Measurements from ENCODE around the gene BANP. TPM values are rescaled to one million over a fixed set of nuclear protein-coding genes. Genes with fewer than 3 reads are reported as not detected.
"Not testable (repeated sequence)": the region's sequence is repeated elsewhere in the genome, so short reads cannot be mapped to it uniquely, and the experiment has no call there.

BANP gene
- total RNA-seq, 1 experiment from 2014 or later, result 37.2 TPM

DNA sequence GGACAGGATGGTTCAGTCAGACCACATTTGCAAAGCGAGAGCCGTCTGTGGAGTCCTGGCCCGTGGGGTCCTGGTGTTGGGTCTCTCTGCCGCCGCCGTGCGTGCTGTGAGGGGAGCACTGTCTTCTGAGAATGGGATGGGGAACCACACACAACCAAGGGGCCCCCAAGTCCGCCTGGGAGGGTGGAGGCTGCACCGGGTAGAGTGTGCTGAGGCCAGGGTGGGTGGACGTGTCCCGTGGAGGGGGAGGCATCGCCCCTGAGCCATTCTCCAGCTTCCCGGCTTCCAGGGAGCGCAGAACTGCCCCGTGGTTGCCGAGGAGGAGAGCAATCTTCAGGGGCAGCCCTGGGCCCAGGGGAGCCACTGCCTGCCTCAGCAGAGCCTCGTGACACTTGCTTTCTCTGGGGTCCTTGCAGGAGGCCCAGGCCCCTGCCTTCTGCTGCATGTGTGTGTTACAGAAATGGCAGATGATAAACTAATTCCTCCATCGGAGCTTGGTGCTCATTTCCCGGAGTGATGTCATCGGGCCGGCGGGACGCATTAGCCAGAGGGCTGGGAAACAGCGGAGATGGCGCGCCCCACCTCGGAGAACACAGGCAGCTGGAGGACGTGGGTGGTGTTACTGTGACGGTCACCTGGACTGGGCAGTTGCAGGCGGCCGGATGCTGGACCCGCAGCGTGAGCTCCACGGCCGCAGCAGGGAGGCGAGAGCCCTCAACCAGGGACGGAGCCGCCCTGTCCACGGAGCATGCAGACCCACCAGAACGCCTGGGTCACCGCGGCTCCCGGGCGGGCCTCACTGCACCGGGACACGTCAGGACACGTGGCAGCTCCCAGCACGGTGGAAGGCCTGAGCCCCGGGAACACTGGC is 168.9 kb downstream of the BANP start:
- RAD21 ChIA-PET (ENCODE audit: low non-redundant PET in 1 of 2, low total read pairs in 2 of 2, uncharacterized antibody in 2 of 2, unreplicated experiment in 2 of 2); H3K9ac ChIP-seq (ENCODE audit: low read length); H3K4me2 ChIP-seq (ENCODE audit: low read length); H3K9me2 ChIP-seq (ENCODE audit: insufficient read depth); CTCF ChIA-PET; H3K27ac ChIP-seq (ENCODE audit: low read depth, low read length); H3K36me3 ChIP-seq (ENCODE audit: control insufficient read depth in 1 of 2, insufficient read depth in 2 of 2, low read length in 2 of 2); H2AFZ ChIP-seq (ENCODE audit: low read depth, low read length, poor library complexity, severe bottlenecking); H3K27me3 ChIP-seq (ENCODE audit: insufficient read depth, low read length); intact Hi-C loops (cut with micrococcal nuclease); H3K4me3 ChIP-seq (replicated peaks in 1 of 2; ENCODE audit: low read depth in 1 of 2, low read length in 2 of 2); POLR2A ChIA-PET; ATAC-seq; BruUV-seq (replicated peaks); H3K79me2 ChIP-seq (ENCODE audit: insufficient read depth, low read length); DNase-seq (ENCODE audit: low read depth, low spot score); H3K9me3 ChIP-seq (ENCODE audit: control insufficient read depth in 1 of 2, insufficient read depth in 1 of 2, low read depth in 1 of 2, low read length in 2 of 2); H4K20me1 ChIP-seq (ENCODE audit: insufficient read depth): not testable (repeated sequence)
- peaks cover 0 to 11% of the 10 kb centered on the region in 2 experiments; a peak in 2 of 4 replicates for H3K4me1 ChIP-seq (ENCODE audit: control insufficient read depth in 1 of 2, insufficient read depth in 2 of 2, low read length in 2 of 2)

DNA sequence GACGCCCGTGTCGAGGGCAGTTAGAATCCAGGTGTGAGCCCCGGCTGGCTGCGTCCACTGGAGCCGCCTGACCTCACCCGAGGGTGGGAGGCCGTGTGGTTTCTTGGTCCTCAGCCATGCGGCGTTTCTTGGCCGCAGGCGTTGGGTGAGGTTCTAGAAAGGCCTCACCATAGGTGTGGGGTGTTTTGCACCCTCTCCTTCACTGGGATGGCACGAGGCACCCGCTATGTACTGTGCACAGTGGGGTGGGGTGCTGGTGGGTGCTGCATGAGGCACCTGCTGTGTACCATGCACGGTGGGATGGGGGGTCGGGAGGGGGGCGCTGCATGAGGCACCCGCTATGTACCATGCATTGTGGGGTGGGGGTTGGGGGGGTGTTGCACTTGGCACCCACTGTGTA is 169.6 kb downstream of the BANP start:
- BruUV-seq (replicated peaks), result no TSS peak
- H3K27ac ChIP-seq (ENCODE audit: low read depth, low read length), result no peak overlapping the region
- DNase-seq (ENCODE audit: low read depth, low spot score) (no peak), ATAC-seq (no peak)
- no peaks in the 10 kb centered on the region for H3K9me2 ChIP-seq (ENCODE audit: insufficient read depth)
- H3K79me2 ChIP-seq (ENCODE audit: insufficient read depth, low read length), result no peaks in the 10 kb centered on the region
- TF ChIP-seq SIN3A (IDR thresholded peaks at IDR 0.05; ENCODE audit: low read depth) (no peak), EGR1 (IDR thresholded peaks at IDR 0.05; ENCODE audit: low read depth) (no peak)
- no peak overlapping the region for H3K4me3 ChIP-seq (replicated peaks in 1 of 2; ENCODE audit: low read depth in 1 of 2, low read length in 2 of 2)
- H3K27me3 ChIP-seq (ENCODE audit: insufficient read depth, low read length), result no peaks in the 10 kb centered on the region
- no peak overlapping the region for H3K4me2 ChIP-seq (ENCODE audit: low read length)
- H3K9me3 ChIP-seq (ENCODE audit: control insufficient read depth in 1 of 2, insufficient read depth in 1 of 2, low read depth in 1 of 2, low read length in 2 of 2), result no peaks in the 10 kb centered on the region
- ChIA-PET CTCF (no interaction called here), POLR2A (no interaction called here), RAD21 (ENCODE audit: low non-redundant PET in 1 of 2, low total read pairs in 2 of 2, uncharacterized antibody in 2 of 2, unreplicated experiment in 2 of 2) (no interaction called here)
- no peaks in the 10 kb centered on the region for H4K20me1 ChIP-seq (ENCODE audit: insufficient read depth)
- no peak overlapping the region for H3K9ac ChIP-seq (ENCODE audit: low read length)
- peaks cover 0 to 11% of the 10 kb centered on the region in 2 experiments; a peak in 2 of 4 replicates for H3K4me1 ChIP-seq (ENCODE audit: control insufficient read depth in 1 of 2, insufficient read depth in 2 of 2, low read length in 2 of 2)
- no peak overlapping the region for H2AFZ ChIP-seq (ENCODE audit: low read depth, low read length, poor library complexity, severe bottlenecking)
- H3K36me3 ChIP-seq (ENCODE audit: control insufficient read depth in 1 of 2, insufficient read depth in 2 of 2, low read length in 2 of 2), result no peaks in the 10 kb centered on the region
- intact Hi-C loops (cut with micrococcal nuclease), result no loop called here

DNA sequence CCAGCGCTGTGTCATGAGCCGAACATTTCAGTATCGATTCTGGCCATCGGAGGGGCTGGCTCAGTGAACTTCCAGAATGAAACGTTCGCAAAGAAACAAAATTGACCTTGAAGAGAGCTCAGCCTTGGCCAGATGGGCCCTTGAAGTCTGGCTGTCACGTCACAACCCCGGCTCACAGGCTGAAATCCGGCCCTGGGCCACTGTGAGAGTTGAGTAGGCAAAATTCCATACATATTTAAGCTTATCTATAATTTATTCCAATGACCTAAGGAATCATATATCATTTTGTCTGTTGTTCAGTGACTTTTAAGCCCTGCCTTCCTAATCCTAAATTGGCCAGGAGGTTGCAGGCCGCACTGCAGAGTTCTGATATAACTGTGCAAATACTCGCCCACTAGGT is 170.2 kb downstream of the BANP start:
- H3K27me3 ChIP-seq (ENCODE audit: insufficient read depth, low read length); CTCF ChIA-PET; RAD21 ChIA-PET (ENCODE audit: low non-redundant PET in 1 of 2, low total read pairs in 2 of 2, uncharacterized antibody in 2 of 2, unreplicated experiment in 2 of 2); H3K9me2 ChIP-seq (ENCODE audit: insufficient read depth); H3K4me3 ChIP-seq (replicated peaks in 1 of 2; ENCODE audit: low read depth in 1 of 2, low read length in 2 of 2); ATAC-seq; intact Hi-C loops (cut with micrococcal nuclease); BruUV-seq (replicated peaks); DNase-seq (ENCODE audit: low read depth, low spot score); H2AFZ ChIP-seq (ENCODE audit: low read depth, low read length, poor library complexity, severe bottlenecking); H3K9ac ChIP-seq (ENCODE audit: low read length); H3K4me2 ChIP-seq (ENCODE audit: low read length); H3K36me3 ChIP-seq (ENCODE audit: control insufficient read depth in 1 of 2, insufficient read depth in 2 of 2, low read length in 2 of 2); POLR2A ChIA-PET; H3K9me3 ChIP-seq (ENCODE audit: control insufficient read depth in 1 of 2, insufficient read depth in 1 of 2, low read depth in 1 of 2, low read length in 2 of 2); H3K79me2 ChIP-seq (ENCODE audit: insufficient read depth, low read length); H3K27ac ChIP-seq (ENCODE audit: low read depth, low read length); H4K20me1 ChIP-seq (ENCODE audit: insufficient read depth): not testable (repeated sequence)
- peaks cover 0 to 11% of the 10 kb centered on the region in 2 experiments; a peak in 2 of 4 replicates for H3K4me1 ChIP-seq (ENCODE audit: control insufficient read depth in 1 of 2, insufficient read depth in 2 of 2, low read length in 2 of 2)

Measured in HCT116 (cell line).